H1 (cell line): ENCODE measurements around the gene UBE3B. TPM values are rescaled to one million over a fixed set of nuclear protein-coding genes. Genes with fewer than 3 reads are reported as not detected.

Experiments used
- EZH2 ChIP-seq: fragments of 200-600 bp; sonication (generic); IDR thresholded peaks from 2 replicates; pipeline ENCODE4 v1.7.1; 2012; ENCODE audit warnings: low read depth, mild to moderate bottlenecking, moderate library complexity, low read length, inconsistent platforms; ENCODE audit not compliant: severe bottlenecking
- POLR2A ChIP-seq, 2 experiments: IDR thresholded peaks; 1 replicate in 1 of 2; 2 replicates in 1 of 2; pipeline ENCODE4 v1.6.1; 2011; ENCODE audit warnings: low read depth in 2 of 2, low read length in 2 of 2, mild to moderate bottlenecking in 2 of 2; ENCODE audit errors: control extremely low read depth in 1 of 2
- SAP30 ChIP-seq: fragments of 300-600 bp; sonication (generic); IDR thresholded peaks from 2 replicates; pipeline ENCODE4 v1.7.1; 2012; ENCODE audit warnings: low read length, moderate library complexity, mild to moderate bottlenecking, inconsistent platforms; ENCODE audit not compliant: insufficient read depth, insufficient replicate concordance
- SIN3A ChIP-seq, 2 experiments: IDR thresholded peaks in 1 of 2; conservative IDR thresholded peaks in 1 of 2; 2 replicates each; pipeline ENCODE4 v1.6.1; 2011 to 2012; ENCODE audit warnings: low read length in 2 of 2, improper control_type of control experiment in 1 of 2, low read depth in 1 of 2, mild to moderate bottlenecking in 1 of 2
- TBP ChIP-seq: IDR thresholded peaks from 2 replicates; pipeline ENCODE4 v1.6.1; 2011; ENCODE audit warnings: low read depth, low read length, improper control_type of control experiment
- polyA plus RNA-seq, 7 experiments: library from polyadenylated mRNA; depleted of rRNA in 3 of 7; stranded (reverse) in 5 of 7; unstranded in 2 of 7; fragments of >200 nt in 5 of 7; fragments of 200-250 nt in 2 of 7; gene quantifications; 1 replicate in 5 of 7; 2 replicates in 1 of 7; 4 replicates in 1 of 7; pipeline versions ENCODE4 v1.2.1 to v1.2.3, GENCODE V29; 2011 to 2013; ENCODE audit warnings: missing spikeins in 2 of 7, mixed read lengths in 2 of 7
- total RNA-seq: library from RNA; stranded (reverse); fragmentation: NEBNext Ultra II Directional; extraction: Animal tissue kit (Norgen Biotek cat#: 25700); gene quantifications from 2 replicates; pipeline ENCODE4 v1.2.1, GENCODE V29; 2021

The UBE3B gene
- total and polyA plus RNA-seq, 2 of the 8 experiments (the other 6 are each of a cell fraction or from before 2014, with no cell fraction given), result 14.0 to 21.1 TPM

- TF ChIP-seq EZH2, result no peak
- TF ChIP-seq SAP30, result no peak
- TF ChIP-seq TBP, result no peak
- TF ChIP-seq SIN3A (conservative IDR thresholded peaks at IDR 0.05 in 1 of 2, IDR thresholded peaks at IDR 0.05 in 1 of 2; ENCODE audit: low read depth in 1 of 2, low read length in 2 of 2), result no peak
- TF ChIP-seq POLR2A (IDR thresholded peaks at IDR 0.05; ENCODE audit: control extremely low read depth in 1 of 2, low read depth in 2 of 2, low read length in 2 of 2), result no peak
Measured at GRCh38 chr12:109445191-109445609, 32.2 kb upstream of the UBE3B start (continued).
